Panc1 (cell line): ENCODE results near the gene SLC4A8.

ENCODE experiments used
- POLR2AphosphoS5 ChIP-seq: IDR thresholded peaks from 2 replicates; pipeline ENCODE4 v1.6.1; 2012; ENCODE audit warnings: mild to moderate bottlenecking, low read depth, low read length, moderate library complexity
- SIN3A ChIP-seq: IDR thresholded peaks from 2 replicates; pipeline ENCODE4 v1.6.1; 2012; ENCODE audit warnings: low read depth, mild to moderate bottlenecking, low read length, moderate library complexity, borderline replicate concordance; ENCODE audit not compliant: insufficient read depth
- TF ChIP-seq, protein P1 (sequence below): fragments of 450-650 bp; IDR thresholded peaks from 2 replicates; pipeline ENCODE4 v1.5.1; 2017; ENCODE audit warnings: mild to moderate bottlenecking

DNA sequence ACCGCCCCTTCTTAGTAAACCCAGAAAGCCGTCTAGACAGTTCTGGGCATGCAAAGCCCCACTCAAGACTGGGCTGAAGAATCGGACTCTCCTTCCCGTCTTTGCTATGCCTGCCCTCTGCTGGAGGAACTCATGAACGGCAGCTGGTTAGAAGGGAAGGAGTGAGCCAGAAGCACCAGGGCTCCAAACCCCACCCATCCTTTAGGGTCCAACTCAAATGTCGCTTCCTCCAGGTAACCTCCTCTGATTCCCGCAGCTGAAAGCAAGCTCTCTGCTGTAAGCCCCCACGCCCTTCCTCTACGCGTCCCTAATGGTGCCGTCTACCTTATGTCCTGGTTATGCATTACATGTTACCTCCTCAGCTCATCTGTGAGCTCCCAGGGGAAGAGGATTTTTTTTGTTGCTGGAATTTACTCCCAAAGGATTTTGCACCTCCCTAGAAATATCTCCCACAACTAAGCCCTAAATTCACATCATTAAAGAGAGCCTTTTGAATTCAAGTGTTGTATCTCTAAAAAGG lies 107.4 kb downstream of the SLC4A8 start:
- TF ChIP-seq, protein P1, sequence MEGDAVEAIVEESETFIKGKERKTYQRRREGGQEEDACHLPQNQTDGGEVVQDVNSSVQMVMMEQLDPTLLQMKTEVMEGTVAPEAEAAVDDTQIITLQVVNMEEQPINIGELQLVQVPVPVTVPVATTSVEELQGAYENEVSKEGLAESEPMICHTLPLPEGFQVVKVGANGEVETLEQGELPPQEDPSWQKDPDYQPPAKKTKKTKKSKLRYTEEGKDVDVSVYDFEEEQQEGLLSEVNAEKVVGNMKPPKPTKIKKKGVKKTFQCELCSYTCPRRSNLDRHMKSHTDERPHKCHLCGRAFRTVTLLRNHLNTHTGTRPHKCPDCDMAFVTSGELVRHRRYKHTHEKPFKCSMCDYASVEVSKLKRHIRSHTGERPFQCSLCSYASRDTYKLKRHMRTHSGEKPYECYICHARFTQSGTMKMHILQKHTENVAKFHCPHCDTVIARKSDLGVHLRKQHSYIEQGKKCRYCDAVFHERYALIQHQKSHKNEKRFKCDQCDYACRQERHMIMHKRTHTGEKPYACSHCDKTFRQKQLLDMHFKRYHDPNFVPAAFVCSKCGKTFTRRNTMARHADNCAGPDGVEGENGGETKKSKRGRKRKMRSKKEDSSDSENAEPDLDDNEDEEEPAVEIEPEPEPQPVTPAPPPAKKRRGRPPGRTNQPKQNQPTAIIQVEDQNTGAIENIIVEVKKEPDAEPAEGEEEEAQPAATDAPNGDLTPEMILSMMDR, result peak; percentile 95
- TF ChIP-seq POLR2AphosphoS5 (no peak), SIN3A (no peak)
